Panc1 (cell line): ENCODE results near the gene CCDC78. TPM values are rescaled to one million over a fixed set of nuclear protein-coding genes. Genes with fewer than 3 reads are reported as not detected.

ENCODE experiments used
- ATAC-seq: fragments of 200-7000 bp; cut with Tn5 transposase; 2 replicates; pipeline ENCODE4 v1.9.1; 2020; ENCODE audit warnings: mild to moderate bottlenecking, moderate library complexity
- BruUV-seq: library from RNA; stranded (reverse); fragments of 400-500 nt; replicated peaks from 2 replicates; lab custom pipeline; 2021; lab: Mats Ljungman, UMichigan
- CTCF ChIA-PET: fragments of 300-600 bp; sonication (Branson Sonifier 250); formaldehyde crosslinking; loops from one replicate; lab custom pipeline; 2022; ENCODE audit warnings: antibody characterized with exemption; lab: Charles Lee
- POLR2A ChIA-PET: fragments of 300-600 bp; sonication (Branson Sonifier 250); formaldehyde crosslinking; loops from one replicate; lab custom pipeline; 2022; ENCODE audit warnings: antibody characterized with exemption; lab: Charles Lee
- DNase-seq: peaks from one replicate; pipeline ENCODE4 v3.0.0-alpha.2; 2010; ENCODE audit warnings: low read depth, low spot score
- H3K27ac ChIP-seq: 2 replicates; pipeline ENCODE4 v1.5.1; 2011; ENCODE audit warnings: mild to moderate bottlenecking, low read length, inconsistent platforms
- H3K27me3 ChIP-seq: fragments of 200-500 bp; sonication (Bioruptor generic); 2 replicates; pipeline ENCODE4 v1.6.0; 2014; ENCODE audit warnings: low read length, inconsistent platforms; ENCODE audit not compliant: control insufficient read depth, insufficient read depth
- H3K36me3 ChIP-seq: fragments of 200-500 bp; sonication (Bioruptor generic); 2 replicates; pipeline ENCODE4 v1.5.1; 2014; ENCODE audit warnings: inconsistent platforms, mild to moderate bottlenecking, low read length, moderate library complexity; ENCODE audit not compliant: control insufficient read depth, insufficient read depth
- H3K4me1 ChIP-seq: 2 replicates; pipeline ENCODE4 v1.5.1; 2011; ENCODE audit warnings: inconsistent platforms, mild to moderate bottlenecking, low read length, moderate library complexity; ENCODE audit not compliant: control insufficient read depth, insufficient read depth
- H3K4me3 ChIP-seq, 2 experiments: 2 replicates each; pipeline ENCODE4 v1.5.1; 2011 to 2012; ENCODE audit warnings: low read depth in 2 of 2, low read length in 2 of 2, mild to moderate bottlenecking in 2 of 2, inconsistent platforms in 1 of 2, moderate library complexity in 1 of 2
- H3K9me3 ChIP-seq: fragments of 200-500 bp; sonication (Bioruptor generic); 2 replicates; pipeline ENCODE4 v1.5.1; 2014; ENCODE audit warnings: low read depth, mild to moderate bottlenecking, inconsistent platforms, low read length, moderate library complexity; ENCODE audit not compliant: control insufficient read depth, insufficient read depth
- POLR2AphosphoS5 ChIP-seq: IDR thresholded peaks from 2 replicates; pipeline ENCODE4 v1.6.1; 2012; ENCODE audit warnings: mild to moderate bottlenecking, low read depth, low read length, moderate library complexity
- SIN3A ChIP-seq: IDR thresholded peaks from 2 replicates; pipeline ENCODE4 v1.6.1; 2012; ENCODE audit warnings: low read depth, mild to moderate bottlenecking, low read length, moderate library complexity, borderline replicate concordance; ENCODE audit not compliant: insufficient read depth
- TCF7L2 ChIP-seq: IDR thresholded peaks from 2 replicates; pipeline ENCODE4 v1.6.1; 2011; ENCODE audit warnings: mild to moderate bottlenecking, low read depth, low read length, inconsistent platforms
- in situ Hi-C: cut with HindIII; loops from 2 replicates; pipeline ENCODE4 v1.10.0; 2016; ENCODE audit warnings: low sequenced_read_pairs, low pct_unique_long_range_greater_than_20kb
- intact Hi-C: fragments of 100-400 bp; cut with micrococcal nuclease; formaldehyde crosslinking; loops from one replicate; pipeline ENCODE4 v1.10.0; 2022; ENCODE audit not compliant: unreplicated experiment
- total RNA-seq: library from RNA; stranded (reverse); gene quantifications from one replicate; pipeline ENCODE4 v1.2.1, GENCODE V29; 2021; ENCODE audit not compliant: unreplicated experiment
- TF ChIP-seq, protein P1 (sequence below), 2 experiments: IDR thresholded peaks; 2 replicates each; pipeline ENCODE4 v1.6.1; 2011 to 2012; ENCODE audit warnings: low read depth in 2 of 2, control low read depth in 1 of 2, low read length in 1 of 2, mild to moderate bottlenecking in 1 of 2, moderate library complexity in 1 of 2; ENCODE audit not compliant: insufficient read depth in 1 of 2
- TF ChIP-seq, protein P2 (sequence below): fragments of 450-650 bp; IDR thresholded peaks from 2 replicates; pipeline ENCODE4 v1.5.1; 2017; ENCODE audit warnings: mild to moderate bottlenecking

The CCDC78 gene
- total RNA-seq, 1 experiment from 2014 or later = 18.2 TPM

DNA sequence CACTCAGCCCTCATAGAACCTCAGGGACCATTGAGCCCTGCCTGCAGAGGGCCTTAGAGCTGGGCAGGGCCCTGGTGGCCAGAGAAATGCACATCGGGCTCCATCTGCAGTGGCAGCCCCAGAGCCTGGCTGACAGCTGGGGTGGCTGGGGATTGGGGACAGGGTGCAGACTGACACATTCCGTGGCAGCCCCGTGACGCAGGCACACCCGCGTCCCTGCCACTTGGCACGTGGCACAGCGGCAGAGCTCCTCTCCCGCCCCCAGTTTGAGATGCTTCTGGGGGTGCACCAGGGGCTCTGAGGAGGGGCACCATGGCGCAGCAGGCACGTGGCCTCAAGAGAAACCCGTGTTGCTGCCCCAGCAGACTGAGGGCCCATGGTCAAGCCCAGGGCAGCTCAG lies 22.8 kb downstream of the CCDC78 start:
- BruUV-seq = no TSS peak
- no peak overlapping the region for H3K4me3 ChIP-seq
- TF ChIP-seq, protein P1, sequence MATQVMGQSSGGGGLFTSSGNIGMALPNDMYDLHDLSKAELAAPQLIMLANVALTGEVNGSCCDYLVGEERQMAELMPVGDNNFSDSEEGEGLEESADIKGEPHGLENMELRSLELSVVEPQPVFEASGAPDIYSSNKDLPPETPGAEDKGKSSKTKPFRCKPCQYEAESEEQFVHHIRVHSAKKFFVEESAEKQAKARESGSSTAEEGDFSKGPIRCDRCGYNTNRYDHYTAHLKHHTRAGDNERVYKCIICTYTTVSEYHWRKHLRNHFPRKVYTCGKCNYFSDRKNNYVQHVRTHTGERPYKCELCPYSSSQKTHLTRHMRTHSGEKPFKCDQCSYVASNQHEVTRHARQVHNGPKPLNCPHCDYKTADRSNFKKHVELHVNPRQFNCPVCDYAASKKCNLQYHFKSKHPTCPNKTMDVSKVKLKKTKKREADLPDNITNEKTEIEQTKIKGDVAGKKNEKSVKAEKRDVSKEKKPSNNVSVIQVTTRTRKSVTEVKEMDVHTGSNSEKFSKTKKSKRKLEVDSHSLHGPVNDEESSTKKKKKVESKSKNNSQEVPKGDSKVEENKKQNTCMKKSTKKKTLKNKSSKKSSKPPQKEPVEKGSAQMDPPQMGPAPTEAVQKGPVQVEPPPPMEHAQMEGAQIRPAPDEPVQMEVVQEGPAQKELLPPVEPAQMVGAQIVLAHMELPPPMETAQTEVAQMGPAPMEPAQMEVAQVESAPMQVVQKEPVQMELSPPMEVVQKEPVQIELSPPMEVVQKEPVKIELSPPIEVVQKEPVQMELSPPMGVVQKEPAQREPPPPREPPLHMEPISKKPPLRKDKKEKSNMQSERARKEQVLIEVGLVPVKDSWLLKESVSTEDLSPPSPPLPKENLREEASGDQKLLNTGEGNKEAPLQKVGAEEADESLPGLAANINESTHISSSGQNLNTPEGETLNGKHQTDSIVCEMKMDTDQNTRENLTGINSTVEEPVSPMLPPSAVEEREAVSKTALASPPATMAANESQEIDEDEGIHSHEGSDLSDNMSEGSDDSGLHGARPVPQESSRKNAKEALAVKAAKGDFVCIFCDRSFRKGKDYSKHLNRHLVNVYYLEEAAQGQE (IDR thresholded peaks at IDR 0.05; ENCODE audit: insufficient read depth in 1 of 2, low read depth in 2 of 2, low read length in 1 of 2) = no peak
- TF ChIP-seq POLR2AphosphoS5 (no peak), SIN3A (no peak), TCF7L2 (no peak)
- TF ChIP-seq, protein P2, sequence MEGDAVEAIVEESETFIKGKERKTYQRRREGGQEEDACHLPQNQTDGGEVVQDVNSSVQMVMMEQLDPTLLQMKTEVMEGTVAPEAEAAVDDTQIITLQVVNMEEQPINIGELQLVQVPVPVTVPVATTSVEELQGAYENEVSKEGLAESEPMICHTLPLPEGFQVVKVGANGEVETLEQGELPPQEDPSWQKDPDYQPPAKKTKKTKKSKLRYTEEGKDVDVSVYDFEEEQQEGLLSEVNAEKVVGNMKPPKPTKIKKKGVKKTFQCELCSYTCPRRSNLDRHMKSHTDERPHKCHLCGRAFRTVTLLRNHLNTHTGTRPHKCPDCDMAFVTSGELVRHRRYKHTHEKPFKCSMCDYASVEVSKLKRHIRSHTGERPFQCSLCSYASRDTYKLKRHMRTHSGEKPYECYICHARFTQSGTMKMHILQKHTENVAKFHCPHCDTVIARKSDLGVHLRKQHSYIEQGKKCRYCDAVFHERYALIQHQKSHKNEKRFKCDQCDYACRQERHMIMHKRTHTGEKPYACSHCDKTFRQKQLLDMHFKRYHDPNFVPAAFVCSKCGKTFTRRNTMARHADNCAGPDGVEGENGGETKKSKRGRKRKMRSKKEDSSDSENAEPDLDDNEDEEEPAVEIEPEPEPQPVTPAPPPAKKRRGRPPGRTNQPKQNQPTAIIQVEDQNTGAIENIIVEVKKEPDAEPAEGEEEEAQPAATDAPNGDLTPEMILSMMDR = no peak
- H3K27me3 ChIP-seq = no peaks in the 10 kb centered on the region
- intact Hi-C loops = no loop called here
- H3K36me3 ChIP-seq = peaks cover 5% of the 10 kb centered on the region; the same call in 1 of the 2 replicates
- ChIA-PET CTCF (no interaction called here), POLR2A (no interaction called here)
- peaks cover 6% of the 10 kb centered on the region for H3K4me1 ChIP-seq
- DNase-seq (no peak), ATAC-seq (no peak)
- in situ Hi-C loops = no loop called here
- no peak overlapping the region for H3K27ac ChIP-seq
- H3K9me3 ChIP-seq = no peaks in the 10 kb centered on the region

DNA sequence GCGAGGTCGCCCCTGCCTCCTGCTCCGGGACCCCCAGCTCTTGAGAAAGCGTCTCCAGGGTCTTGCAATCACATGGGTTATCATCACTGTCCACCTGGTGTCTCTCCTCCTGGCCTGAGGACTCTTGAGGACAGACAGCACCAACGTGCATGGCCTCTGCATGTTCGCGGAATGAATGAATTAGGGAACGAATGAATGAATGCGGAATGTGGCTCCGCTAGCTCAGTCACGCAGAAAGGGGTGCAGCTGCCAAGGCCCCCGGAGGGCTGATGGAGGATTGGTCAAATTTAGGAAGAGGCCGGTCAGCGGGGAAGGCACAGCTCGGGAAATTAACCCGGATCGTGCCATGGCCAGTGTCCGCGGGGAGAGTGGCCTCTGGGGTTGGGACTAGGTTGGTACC lies 23.9 kb downstream of the CCDC78 start:
- ChIA-PET POLR2A (no interaction called here), CTCF (no interaction called here)

More for the DNA sequence above, 23.9 kb downstream of the CCDC78 start:
- H3K27ac ChIP-seq = no peak overlapping the region
- in situ Hi-C loops = no loop called here
- H3K4me1 ChIP-seq = peaks cover 6% of the 10 kb centered on the region
- H3K36me3 ChIP-seq = peaks cover 5% of the 10 kb centered on the region; the same call in 1 of the 2 replicates
- no peak for TF ChIP-seq TCF7L2
- TF ChIP-seq, protein P2 = no peak
- no peak for TF ChIP-seq SIN3A
- no peak for TF ChIP-seq POLR2AphosphoS5
- TF ChIP-seq, protein P1 (IDR thresholded peaks at IDR 0.05; ENCODE audit: insufficient read depth in 1 of 2, low read depth in 2 of 2, low read length in 1 of 2) = no peak
- H3K27me3 ChIP-seq = no peaks in the 10 kb centered on the region
- no peak overlapping the region for H3K4me3 ChIP-seq
- H3K9me3 ChIP-seq = no peaks in the 10 kb centered on the region
- intact Hi-C loops = no loop called here
- no peak for ATAC-seq
- BruUV-seq = no TSS peak
- DNase-seq = no peak
